DMS153 treated with DMSO at 0.1 percent for 48 hours (cell line): ENCODE measurements around the gene SLU7.
A peak's percentile ranks its signal among the peaks of the same experiment; 100 is the strongest.
"Not testable (repeated sequence)": the region's sequence is repeated elsewhere in the genome, so short reads cannot be mapped to it uniquely, and the experiment has no call there.

ENCODE experiments used
- DNase-seq: peaks from one replicate; lab custom pipeline; 2025; ENCODE audit not compliant: unreplicated experiment; lab: John Stamatoyannopoulos, UW

Gene SLU7

DNA sequence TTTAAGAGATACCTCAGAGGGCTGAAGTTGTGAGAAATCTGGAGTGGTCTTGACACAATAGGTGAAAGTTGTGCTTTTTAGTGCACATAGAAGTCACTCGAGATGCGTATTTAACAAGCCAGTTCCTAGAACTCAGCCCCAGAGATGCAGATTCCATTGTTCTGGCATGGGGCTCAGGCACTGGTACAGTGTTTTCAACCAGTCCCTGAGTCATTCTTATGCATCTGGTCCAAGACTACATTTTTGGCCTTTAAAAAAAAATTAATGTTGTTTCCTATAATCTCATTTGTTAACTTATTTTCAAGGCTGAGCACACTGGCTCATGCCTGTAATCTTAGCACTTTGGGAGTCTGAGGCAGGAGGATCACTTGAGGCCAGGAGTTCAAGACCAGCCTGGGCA is 32.4 kb upstream of the SLU7 start:
- no peak for DNase-seq

DNA sequence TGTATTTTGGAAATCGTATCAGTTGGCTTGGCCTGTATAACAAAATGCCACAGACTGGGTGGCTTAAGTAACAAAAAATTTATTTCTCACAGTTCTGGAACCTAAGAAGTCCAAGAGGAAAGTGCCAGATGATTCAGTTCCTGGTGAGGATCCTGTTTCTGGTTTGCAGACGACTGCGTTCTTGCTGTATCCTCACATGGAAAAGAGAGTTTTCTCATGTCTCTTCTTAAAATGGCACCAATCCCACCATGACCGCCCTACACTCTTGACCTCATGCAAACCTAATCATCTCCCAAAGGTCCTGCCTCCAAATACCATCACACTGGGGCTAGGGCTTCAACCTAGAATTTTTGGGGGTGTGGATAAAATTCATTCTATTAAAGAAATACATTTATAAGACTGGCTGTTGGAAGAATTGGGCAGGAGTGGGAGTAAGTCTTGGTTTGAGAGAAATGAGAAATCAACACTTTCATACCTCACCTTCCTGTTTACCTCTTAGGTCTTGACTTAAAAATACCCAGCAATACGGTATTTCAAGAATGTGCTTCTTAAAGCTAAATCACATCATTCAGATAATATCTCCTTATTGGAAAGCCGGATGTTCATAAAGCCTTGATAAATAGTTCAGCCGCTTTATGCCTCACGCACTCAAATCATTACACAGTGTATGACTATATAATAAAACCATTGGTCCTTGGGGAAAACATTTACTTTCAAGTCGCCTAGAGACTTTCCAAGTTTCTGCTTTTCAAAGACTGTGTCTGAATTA is 31.5 kb upstream of the SLU7 start:
- no peak for DNase-seq

DNA sequence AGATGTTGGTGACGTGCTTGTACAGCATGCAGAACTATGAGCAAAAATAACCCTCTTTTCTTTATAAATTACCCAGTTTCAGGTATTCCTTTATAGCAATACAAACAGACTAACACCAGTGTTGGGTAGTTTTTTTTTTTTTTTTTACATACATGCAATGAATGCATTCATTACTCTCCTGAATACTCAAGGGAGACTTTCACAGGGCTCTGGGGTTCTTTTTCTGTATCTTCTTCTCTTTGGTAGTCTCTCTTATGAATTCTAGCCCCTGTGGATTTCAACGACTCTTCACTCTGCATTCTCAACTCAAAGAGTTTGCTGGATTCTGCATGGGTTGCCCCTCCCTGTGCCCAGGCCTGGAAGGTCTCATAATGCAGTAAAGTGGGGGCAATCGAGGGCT is 30.6 kb upstream of the SLU7 start:
- DNase-seq: no peak

DNA sequence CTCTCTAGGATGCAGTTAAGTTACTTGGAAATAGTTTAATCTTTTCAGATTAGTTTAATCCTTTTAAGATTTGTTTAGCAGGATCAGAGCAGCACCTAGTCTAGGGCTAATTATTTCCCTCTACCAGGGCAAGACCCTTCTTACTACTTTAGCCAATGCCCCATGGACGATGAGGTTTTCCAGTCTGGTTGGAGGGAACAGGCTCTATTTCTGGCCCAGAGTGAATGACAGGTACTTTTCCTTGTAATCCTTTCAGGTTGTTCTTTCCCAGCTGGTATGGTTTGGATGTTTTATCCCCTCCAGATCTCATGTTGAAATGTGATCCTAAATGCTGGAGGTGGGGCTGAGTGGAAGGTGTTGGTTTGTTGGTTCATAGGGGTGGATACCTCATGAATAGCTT is 30.0 kb upstream of the SLU7 start:
- no peak for DNase-seq

DNA sequence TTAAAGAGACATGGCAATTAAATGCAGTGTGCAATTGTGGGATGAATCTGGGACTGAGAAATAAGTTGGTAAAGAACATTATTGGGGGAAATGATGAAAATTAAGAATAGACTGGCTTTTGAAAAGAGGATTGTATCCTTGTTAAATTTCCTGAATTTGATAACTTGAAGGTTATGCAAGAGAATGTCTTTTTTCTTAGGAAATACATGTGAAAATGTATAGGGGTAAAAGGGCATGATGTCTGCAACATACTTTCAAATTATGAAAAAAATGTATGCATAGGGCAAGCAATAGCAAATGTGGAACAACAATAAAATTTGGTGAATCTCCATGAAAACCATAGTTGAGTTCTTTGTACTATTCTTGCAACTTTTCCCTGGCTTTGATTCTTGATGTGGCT is 26.9 kb upstream of the SLU7 start:
- DNase-seq: no peak

DNA sequence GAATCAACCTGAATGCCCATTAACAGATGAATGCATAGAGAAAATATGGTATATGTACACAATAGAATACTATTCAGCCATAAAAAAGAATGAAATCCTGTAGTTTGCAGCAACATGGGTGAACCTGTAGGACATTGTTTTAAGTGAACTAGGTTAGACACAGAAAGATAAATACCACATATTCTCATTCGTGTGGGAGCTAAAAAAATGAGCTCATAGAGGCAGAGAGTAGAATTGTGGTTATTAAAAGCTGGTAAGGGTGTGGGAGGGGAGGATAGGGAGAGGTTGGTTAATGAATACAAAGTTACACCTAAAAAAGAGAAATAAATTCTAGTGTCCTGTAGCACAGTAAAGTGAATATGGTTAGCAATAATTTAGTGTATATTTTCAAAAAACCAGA is 26.3 kb upstream of the SLU7 start:
- no peak for DNase-seq

DNA sequence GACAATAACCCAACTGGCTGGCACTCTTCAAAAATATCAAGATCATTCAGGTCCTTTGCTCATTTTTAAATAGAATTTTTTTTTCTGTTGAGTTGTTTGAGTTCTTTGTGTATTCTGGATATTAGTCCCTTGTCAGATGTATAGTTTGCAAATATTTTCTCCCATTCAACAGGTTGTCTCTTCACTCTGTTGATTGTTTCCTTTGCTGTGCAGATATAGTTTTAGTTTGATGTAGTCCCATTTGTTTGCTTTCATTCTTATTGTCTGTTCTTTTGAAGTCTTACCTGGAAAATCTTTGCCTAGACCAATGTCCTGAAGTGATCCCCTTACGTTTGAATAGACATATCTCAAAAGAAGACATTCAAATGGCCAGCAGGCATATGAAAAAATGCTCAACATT is 25.5 kb upstream of the SLU7 start:
- DNase-seq: no peak

DNA sequence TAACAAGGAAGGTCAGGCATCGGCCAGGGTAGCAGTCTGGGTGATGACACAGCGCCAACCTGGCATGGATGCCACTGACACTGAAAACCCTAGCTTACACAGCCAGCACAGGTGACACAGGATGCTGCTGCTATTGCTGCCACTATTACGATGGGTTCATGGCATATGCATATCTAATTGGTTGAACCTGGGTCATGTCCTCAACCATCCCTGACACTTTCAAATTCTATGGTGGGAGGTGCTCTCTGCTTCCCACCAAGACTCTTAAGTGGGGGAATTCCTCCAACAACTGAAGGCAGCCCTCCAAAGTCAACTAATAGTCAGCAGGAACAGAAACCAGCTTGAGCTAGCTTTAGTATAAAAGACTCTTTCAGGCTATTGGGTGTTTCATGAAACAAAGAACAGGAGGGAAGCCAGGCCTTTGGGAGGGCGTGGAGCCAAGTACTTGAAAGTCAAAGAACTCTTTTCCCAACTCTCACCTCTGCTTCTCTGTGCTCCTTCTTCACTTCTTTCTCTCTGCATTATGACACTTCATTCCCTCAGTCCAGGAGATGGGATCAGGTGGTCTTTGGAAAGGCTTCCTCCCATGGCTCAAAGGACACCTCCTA is 24.0 kb upstream of the SLU7 start:
- no peak for DNase-seq

DNA sequence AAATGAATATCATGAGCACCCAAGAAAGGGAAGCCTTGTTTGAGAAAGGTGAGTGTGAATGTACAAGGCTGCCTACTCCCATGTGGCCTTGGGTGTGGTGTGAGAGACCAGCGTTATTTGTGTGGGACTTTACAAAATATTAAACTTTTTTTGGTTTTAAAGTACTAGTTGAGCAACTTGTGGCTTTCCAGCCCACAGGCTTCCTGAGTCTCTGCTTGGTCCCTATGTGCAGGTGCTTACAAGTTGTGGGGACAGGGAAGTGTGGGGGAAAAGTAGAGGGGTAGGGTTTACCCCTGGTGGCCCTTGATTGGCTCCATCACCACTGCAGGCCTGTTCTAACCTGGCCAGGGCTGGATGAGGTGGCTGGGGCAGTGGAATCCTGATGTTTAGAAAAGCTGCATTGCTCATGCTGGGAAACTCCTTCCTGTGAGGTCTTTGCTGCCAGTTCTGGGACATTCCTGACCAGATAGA is 22.5 kb upstream of the SLU7 start:
- no peak for DNase-seq

DNA sequence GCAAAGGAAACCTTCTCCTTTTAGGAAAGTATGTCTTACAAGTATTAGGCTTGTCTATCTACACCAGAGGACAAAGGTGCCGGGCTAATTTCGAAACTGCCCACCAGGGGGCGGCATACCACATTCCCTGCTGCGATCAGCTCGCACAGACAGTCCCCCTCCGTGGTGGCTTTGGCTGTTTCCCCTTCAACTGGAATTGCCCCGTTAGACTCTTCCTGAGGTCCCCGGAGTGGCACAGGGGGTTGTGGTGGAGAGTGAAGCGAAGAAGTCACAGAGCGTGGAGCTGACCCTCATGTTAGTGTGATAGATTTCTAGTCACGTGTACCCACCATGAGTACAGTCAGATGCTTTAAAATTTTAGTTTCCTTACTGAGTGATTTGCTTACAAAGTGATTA is 20.3 kb upstream of the SLU7 start:
- no peak for DNase-seq

DNA sequence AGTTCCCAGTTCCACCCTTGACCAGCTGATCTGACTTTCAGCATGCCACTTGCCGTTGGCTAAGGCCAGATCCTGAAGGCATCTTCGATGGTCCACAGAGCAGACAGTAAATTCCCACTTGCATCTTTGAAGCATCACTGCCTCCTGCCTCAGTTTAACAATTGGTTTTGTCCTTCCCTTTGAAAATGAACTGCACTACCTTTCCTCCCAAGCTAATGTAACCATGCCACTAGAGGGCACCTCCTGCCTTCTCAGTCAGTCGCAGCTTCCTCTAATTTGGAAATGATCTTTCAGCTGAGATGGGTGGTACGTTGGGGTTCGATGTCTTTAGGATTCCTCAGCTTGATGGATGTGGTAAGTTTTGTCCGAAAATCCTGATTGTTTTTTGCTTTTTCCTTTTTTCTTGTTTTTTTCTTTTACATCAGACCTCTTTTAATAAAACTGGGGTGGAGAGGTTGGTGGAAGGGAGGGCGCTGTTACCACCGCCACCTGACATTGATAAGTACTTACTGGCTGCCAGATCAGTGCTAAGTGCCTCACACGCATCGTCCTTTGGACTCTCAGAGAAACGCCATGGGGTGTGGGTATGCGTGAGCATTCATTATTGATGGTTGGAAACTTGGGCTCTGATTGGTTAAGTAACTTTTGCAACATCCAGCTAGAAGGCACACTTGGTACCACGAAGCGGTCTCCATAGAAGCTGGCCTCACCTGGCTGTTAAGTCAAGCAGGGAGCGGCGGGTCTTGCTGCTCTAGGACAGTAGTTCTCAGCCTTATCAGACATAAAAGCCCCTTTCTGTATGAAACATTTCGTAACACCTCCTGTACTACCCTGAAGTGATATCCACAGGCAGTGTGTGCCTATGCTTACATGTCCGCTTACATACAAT is 19.7 kb upstream of the SLU7 start:
- no peak for DNase-seq

DNA sequence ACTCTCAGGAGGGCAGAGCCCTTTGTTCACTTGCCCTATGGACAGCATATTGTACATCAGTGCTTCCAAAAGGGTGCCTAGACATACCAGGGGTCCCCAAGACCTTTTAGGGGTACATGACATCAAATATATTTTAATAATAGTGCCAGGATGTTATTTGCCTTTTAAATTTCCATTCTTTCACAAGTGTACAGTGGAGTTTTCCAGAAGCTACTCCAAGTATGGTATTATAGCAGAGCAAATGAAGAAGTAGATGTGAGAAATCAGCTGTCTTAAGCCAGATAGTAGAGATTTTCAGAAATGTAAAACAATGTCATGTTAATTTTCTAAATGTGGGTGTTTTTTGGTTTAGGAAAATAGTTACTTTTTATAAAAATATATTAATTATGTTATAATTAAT is 18.4 kb upstream of the SLU7 start:
- DNase-seq: no peak

DNA sequence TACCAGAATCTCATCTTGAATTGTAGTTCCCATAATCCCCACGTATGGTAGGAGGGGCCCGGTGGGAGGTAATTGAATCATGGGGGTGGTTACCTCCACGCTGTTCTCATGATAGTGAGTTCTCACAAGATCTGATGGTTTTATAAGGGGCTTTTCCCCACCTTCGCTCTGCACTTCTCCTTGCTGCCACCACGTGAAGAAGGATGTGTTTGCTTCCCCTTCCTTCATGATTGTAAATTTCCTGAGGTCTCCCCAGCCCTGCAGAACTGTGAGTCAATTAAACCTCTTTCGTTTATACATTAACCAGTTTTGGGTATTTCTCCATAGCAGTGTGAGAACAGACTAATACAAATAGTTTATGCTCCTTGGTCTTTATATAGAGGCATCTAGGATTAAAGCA is 17.8 kb upstream of the SLU7 start:
- not testable (repeated sequence) for DNase-seq

DNA sequence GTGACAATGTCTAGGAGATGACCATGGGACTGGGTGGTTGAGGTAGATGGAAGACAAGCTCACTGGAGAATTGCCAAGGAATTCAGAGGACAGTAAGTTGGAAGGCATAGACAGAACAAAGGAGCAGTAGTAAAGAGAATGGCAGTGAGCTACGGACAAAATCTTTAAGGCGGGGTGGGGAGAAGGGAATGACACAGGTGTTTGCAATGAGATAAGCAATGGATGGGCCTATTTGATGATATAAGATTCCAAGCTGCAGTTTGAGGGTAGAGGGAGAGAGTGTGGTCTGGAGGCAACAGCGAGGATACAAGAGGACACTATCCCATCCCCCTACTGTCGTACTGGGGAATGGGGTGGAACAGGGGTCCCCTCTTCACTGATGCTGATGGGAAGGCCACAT is 17.1 kb upstream of the SLU7 start:
- no peak for DNase-seq

DNA sequence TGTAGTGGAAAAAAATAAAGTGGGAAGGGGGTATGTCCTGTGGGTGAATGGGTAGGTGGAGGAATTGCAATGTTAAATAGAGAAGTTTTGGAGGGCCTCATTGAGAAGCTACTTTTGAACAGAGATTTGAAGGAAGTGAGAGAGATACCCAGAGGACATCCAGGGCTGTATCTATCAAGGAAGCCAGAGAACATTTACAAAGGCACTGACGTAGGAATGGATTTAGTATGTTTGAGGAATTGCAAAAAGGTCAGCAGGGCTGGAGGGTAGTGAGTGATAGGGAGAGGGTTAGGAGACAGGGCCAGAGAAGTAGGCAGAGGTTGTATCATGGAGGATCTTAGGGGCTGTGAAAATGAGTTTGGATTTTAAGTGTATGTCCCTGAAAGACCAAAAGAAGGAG is 16.7 kb upstream of the SLU7 start:
- no peak for DNase-seq

DNA sequence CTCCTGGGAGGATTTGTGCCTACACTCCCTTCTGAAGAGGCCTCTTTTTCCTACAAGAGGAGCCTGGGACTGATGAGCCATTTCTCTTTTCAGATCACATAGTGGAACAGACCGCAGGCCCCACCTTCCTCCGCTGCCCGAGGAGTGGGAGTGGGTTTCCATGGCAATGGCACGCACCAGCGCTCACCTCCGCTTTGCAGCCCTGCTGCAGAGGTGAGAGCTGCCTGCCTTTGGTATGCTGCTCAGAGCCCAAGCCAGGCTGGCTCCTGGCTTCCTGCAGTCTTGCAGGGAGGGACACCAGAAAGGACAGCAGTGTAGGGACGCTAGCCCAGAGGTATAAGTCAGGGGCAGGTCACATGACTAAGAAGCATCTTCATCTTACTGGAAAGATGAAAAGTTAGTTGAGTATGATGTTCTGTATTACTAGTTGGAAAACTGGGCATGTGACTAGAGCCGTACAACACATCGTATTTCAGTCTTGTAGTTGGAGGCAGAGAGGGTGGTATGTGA is 15.2 kb upstream of the SLU7 start:
- DNase-seq: no peak

DNA sequence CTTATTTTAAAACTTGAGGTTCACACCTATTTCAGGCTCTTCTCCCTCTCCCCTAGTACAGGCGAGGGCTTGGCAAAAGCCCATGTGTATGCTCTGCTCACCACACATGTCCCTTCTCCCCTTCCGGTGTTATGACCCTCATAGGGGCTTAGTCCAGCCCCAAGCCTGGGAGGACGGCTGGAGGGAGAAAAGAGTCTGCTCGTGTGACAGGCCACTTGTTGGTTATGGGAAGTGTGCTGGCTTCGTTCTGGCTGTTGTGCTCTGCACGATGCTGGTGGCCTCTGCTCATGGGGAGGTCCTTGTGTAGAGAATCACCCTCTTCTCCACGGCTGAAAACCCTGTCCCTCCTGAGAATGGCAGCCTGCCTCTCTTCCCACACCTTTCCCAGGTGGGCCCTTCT is 13.9 kb upstream of the SLU7 start:
- no peak for DNase-seq

DNA sequence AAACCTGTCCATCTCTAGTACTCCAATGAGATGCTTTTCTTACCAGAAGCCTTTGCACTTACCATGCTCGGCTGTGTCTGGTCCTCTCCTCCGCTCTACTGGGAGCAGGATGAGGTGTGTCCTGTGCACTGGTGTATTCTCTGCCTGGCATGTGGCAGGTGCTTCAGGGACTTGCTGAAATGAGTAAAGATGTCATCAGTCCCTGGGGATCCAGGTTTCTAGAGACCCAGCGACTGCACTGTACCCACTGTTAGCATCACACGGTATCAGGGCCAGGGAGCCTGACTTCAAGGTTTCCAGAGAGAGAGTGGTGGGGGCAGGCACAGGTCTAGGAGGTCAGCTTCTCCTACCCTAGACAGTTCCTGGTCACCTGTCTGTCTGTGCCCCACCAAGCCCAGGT is 13.3 kb upstream of the SLU7 start:
- DNase-seq: no peak

DNA sequence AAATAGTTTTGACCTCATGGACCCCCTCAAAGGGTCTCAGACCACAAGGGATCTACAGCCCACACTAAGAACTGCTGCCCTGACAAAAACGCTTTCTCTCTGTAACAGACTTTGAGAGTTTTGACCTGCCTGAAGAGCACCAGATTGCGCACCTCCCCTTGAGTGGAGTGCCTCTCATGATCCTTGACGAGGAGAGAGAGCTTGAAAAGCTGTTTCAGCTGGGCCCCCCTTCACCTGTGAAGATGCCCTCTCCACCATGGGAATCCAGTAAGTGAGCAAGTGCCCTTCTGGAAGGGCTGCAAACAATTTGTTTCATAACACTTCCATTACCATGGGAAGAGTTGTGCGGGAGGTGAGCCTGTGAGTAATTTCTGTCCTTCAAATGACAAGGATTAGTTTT is 8.7 kb upstream of the SLU7 start:
- DNase-seq: no peak

DNA sequence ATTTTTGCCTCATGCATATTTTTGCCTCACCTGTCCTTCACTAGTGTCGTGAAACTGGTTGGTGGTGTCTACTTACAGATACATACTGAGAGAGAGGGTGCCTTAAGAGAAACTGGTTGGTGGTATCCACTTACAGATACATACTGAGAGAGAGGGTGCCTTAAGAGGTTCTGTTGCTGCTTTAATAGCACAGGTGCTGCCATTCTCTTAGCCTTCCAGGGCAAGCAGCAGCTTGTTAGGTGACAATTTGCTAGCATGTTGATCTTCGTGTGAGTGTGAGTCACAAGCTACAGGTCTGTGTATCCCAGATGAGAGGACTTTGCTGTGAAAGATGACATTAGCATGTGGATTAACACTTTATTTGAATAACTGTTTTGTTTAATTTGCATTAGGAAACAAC is 4.2 kb upstream of the SLU7 start:
- DNase-seq: peak; percentile 21

DNA sequence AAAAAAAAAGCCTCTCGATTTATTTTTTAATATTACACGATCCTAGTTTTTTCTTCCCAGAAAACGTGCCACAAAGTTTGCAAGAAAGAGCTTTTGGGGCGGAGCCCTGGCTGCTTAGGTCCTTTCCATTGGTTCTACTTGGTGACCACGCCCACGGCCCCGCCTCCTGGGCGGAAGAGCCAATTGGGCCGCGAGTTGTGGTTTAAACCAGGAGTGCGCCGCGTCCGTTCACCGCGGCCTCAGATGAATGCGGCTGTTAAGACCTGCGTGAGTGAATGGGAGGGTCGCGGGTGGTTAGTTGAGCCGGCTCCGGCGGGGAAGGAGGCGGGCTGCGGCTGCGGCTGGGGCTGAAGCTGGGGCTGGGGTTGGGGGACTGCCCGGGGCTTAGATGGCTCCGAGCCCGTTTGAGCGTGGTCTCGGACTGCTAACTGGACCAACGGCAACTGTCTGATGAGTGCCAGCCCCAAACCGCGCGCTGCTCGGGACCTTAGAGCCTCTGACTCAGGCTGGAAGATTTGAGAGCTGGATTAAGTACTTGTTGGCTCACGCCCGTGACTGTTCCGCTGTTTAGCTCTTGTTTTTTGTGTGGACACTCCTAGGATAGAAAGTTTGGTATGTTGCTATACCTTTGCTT is 2.9 kb upstream of the SLU7 start, which contains the start of gene PTTG1:
Gene PTTG1, plus strand, starts transcription at position 231 of the 634 bp plus-strand sequence. CDS start 458 bp downstream, outside the sequence.
- DNase-seq: peak; percentile 63
